ENCODE results near the gene NOS3. TPM values are rescaled to one million over a fixed set of nuclear protein-coding genes. Genes with fewer than 3 reads are reported as not detected.

NOS3 gene
- total and polyA plus RNA-seq, 9 of the 15 experiments (the other 6 are each of a cell fraction or from before 2014, with no cell fraction given): 1.1 to 121 (median 23.6) TPM

DNA sequence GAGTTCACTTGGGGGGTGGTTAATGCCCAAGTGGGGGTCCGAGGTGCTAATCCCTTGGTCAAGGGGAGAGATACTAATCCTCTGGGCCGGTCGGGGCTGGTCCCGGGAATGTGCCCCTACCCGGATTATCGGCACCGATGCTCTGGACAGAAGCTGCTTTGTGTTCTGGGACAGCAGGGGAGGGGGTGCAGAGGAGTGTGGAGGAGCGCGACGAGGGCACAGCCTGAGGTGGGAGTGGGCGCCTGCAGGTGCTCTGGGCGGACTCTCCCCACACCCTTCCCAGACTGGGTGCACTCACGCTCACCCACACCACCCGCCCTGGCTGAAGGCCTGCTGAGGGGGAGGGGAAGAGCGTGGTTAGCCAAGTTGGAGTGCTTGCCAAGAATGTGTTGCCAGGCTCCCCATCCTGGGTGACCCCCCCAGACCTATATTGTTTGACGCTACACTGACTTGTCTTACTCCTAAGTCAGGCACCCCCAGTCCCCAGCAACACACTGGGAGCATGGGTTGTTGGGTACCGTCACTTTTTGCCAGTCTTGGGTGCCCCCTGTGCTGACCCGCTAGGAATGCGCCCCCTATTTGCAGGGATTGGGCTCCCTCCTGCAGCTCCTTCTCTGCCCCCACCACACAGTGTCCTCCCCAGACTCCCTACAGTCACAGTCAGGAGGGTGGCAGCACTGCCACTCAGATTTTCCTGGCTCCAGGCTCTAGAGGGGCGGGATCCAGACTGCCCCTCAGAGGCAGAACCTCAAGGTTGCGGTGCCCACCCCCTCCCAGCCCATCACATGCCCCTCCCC, 69.8 kb downstream of the NOS3 start (continued):
- TF ChIP-seq CHD7 (IDR thresholded peaks at IDR 0.05; ENCODE audit: low read depth, low read length) (peak; percentile 33), ATF1 (CRISPR knock-in tag; IDR thresholded peaks at IDR 0.05) (no peak), ATF1 (tag; IDR thresholded peaks at IDR 0.05) (no peak), ZNF165 (CRISPR knock-in tag; IDR thresholded peaks at IDR 0.05; ENCODE audit: borderline replicate concordance) (0 out of 2 replicates have a peak, but pooled peaks have one; percentile 17), PHB (CRISPR knock-in tag; IDR thresholded peaks at IDR 0.05) (0 out of 2 replicates have a peak, but pooled peaks have one; percentile 29), SMARCE1 (IDR thresholded peaks at IDR 0.05) (peak; percentile 8; the same call in 1 of the 2 replicates), ZNF41 (CRISPR knock-in tag; conservative IDR thresholded peaks at IDR 0.05) (no peak), STAT5B (CRISPR knock-in tag; IDR thresholded peaks at IDR 0.05) (no peak), ZNF253 (CRISPR knock-in tag; conservative IDR thresholded peaks at IDR 0.05) (no peak), ETS1 (conservative IDR thresholded peaks at IDR 0.05; ENCODE audit: control insufficient read depth, low read depth, low read length) (0 out of 2 replicates have a peak, but pooled peaks have one; percentile 8), CHD1 (IDR thresholded peaks at IDR 0.05; ENCODE audit: low read length) (peak; percentile 60), ZNF311 (CRISPR knock-in tag; IDR thresholded peaks at IDR 0.05) (0 out of 2 replicates have a peak, but pooled peaks have one; percentile 37), EGR1 (conservative IDR thresholded peaks at IDR 0.05) (peak; percentile 27; the same call in 1 of the 2 replicates), TBL1XR1 (IDR thresholded peaks at IDR 0.05; ENCODE audit: low read length in 2 of 2) (0 out of 4 replicates have a peak, but pooled peaks of 1 of the 2 experiments have one; percentile 2), FOXA3 (CRISPR knock-in tag; conservative IDR thresholded peaks at IDR 0.05 in 1 of 2, IDR thresholded peaks at IDR 0.05 in 1 of 2) (no peak), MIER1 (IDR thresholded peaks at IDR 0.05; ENCODE audit: low read depth) (no peak)

All from K562 (cell line).